Astrocyte (in vitro differentiated cells and primary cell): ENCODE data around the gene SSTR4. TPM values are rescaled to one million over a fixed set of nuclear protein-coding genes. Genes with fewer than 3 reads are reported as not detected.

ENCODE experiments used
- DNase-seq: peaks from one replicate; pipeline ENCODE4 v3.0.0-alpha.2; 2010; ENCODE audit warnings: low read depth
- FAIRE-seq: peaks from 2 replicates; lab custom pipeline; 2011; peaks lifted over from hg19 to GRCh38; lab: Jason Lieb, UNC
- H2AFZ ChIP-seq: 2 replicates; pipeline ENCODE4 v1.6.0; 2012; ENCODE audit warnings: low read depth, low read length, inconsistent platforms
- H3K27ac ChIP-seq: 2 replicates; pipeline ENCODE4 v1.5.1; 2011; ENCODE audit warnings: low read depth, low read length, inconsistent platforms
- H3K27me3 ChIP-seq: 2 replicates; pipeline ENCODE4 v1.6.0; 2011; ENCODE audit warnings: low read length, inconsistent platforms; ENCODE audit not compliant: insufficient read depth
- H3K36me3 ChIP-seq: 2 replicates; pipeline ENCODE4 v1.5.1; 2011; ENCODE audit warnings: low read length, inconsistent platforms; ENCODE audit not compliant: insufficient read depth
- H3K4me1 ChIP-seq: 2 replicates; pipeline ENCODE4 v1.5.1; 2011; ENCODE audit warnings: low read length, inconsistent platforms; ENCODE audit not compliant: insufficient read depth
- H3K4me2 ChIP-seq: 2 replicates; pipeline ENCODE4 v1.6.0; 2012; ENCODE audit warnings: low read length, inconsistent platforms
- H3K4me3 ChIP-seq: 2 replicates; pipeline ENCODE4 v1.5.1; 2011; ENCODE audit warnings: low read depth, mild to moderate bottlenecking, low read length, inconsistent platforms; ENCODE audit not compliant: insufficient read depth
- H3K79me2 ChIP-seq: 2 replicates; pipeline ENCODE4 v1.6.0; 2012; ENCODE audit warnings: mild to moderate bottlenecking, low read length, inconsistent platforms; ENCODE audit not compliant: insufficient read depth
- H3K9ac ChIP-seq: 2 replicates; pipeline ENCODE4 v1.6.0; 2012; ENCODE audit warnings: mild to moderate bottlenecking, low read length, inconsistent platforms
- H3K9me3 ChIP-seq: 2 replicates; pipeline ENCODE4 v1.5.1; 2012; ENCODE audit warnings: low read depth, mild to moderate bottlenecking, low read length, inconsistent platforms; ENCODE audit not compliant: insufficient read depth
- H4K20me1 ChIP-seq: 2 replicates; pipeline ENCODE4 v1.6.0; 2012; ENCODE audit warnings: low read length, inconsistent platforms; ENCODE audit not compliant: insufficient read depth
- H3K27ac Mint-ChIP-seq: one replicate; pipeline ENCODE4 v1.8.0; 2021; ENCODE audit warnings: mild to moderate bottlenecking, mixed read lengths; ENCODE audit not compliant: unreplicated experiment
- H3K27me3 Mint-ChIP-seq: one replicate; pipeline ENCODE4 v1.8.0; 2021; ENCODE audit warnings: low read depth, mixed read lengths; ENCODE audit not compliant: unreplicated experiment
- H3K36me3 Mint-ChIP-seq: one replicate; pipeline ENCODE4 v1.8.0; 2021; ENCODE audit warnings: low read depth, mixed read lengths; ENCODE audit not compliant: unreplicated experiment
- H3K4me1 Mint-ChIP-seq: one replicate; pipeline ENCODE4 v1.8.0; 2021; ENCODE audit warnings: low read depth, mixed read lengths; ENCODE audit not compliant: unreplicated experiment
- H3K4me3 Mint-ChIP-seq: one replicate; pipeline ENCODE4 v1.8.0; 2021; ENCODE audit warnings: mild to moderate bottlenecking, moderate library complexity, mixed read lengths; ENCODE audit not compliant: unreplicated experiment
- H3K9me3 Mint-ChIP-seq: one replicate; pipeline ENCODE4 v1.8.0; 2021; ENCODE audit warnings: mild to moderate bottlenecking, mixed read lengths; ENCODE audit not compliant: unreplicated experiment
- CTCF ChIP-seq: IDR thresholded peaks from 2 replicates; pipeline ENCODE4 v1.5.1; 2011; ENCODE audit warnings: low read depth, mild to moderate bottlenecking, inconsistent platforms, low read length, moderate library complexity; ENCODE audit not compliant: insufficient read depth
- EZH2 ChIP-seq: IDR thresholded peaks from 2 replicates; pipeline ENCODE4 v1.6.1; 2012; ENCODE audit warnings: mild to moderate bottlenecking, low read length, inconsistent platforms; ENCODE audit not compliant: insufficient read depth
- total RNA-seq: library from RNA; stranded (reverse); gene quantifications from 2 replicates; pipeline ENCODE4 v1.2.1, GENCODE V29; 2021

The SSTR4 gene
- total RNA-seq, 1 donor from 2014 or later: not detected

GRCh38 chr20:23063581-23063980 lies 28.5 kb downstream of the SSTR4 start:
- H4K20me1 ChIP-seq: no peaks in the 10 kb centered on the region
- Mint-ChIP-seq H3K36me3 (no peaks in the 10 kb centered on the region), H3K4me1 (peaks cover 15% of the 10 kb centered on the region), H3K27ac (no peak overlapping the region), H3K27me3 (peaks cover 4% of the 10 kb centered on the region), H3K4me3 (no peak overlapping the region), H3K9me3 (no peaks in the 10 kb centered on the region)
- TF ChIP-seq CTCF: no peak
- no peak for TF ChIP-seq EZH2
- H3K79me2 ChIP-seq: no peaks in the 10 kb centered on the region
- H3K36me3 ChIP-seq: no peaks in the 10 kb centered on the region
- H3K4me3 ChIP-seq: no peak overlapping the region
- no peak overlapping the region for H3K4me2 ChIP-seq
- FAIRE-seq (no peak), DNase-seq (no peak)
- H3K27ac ChIP-seq: no peak overlapping the region
- H3K27me3 ChIP-seq: no peaks in the 10 kb centered on the region
- H3K4me1 ChIP-seq: peaks cover 13% of the 10 kb centered on the region
- H2AFZ ChIP-seq: no peak overlapping the region
- no peaks in the 10 kb centered on the region for H3K9me3 ChIP-seq
- H3K9ac ChIP-seq: no peak overlapping the region

GRCh38 chr20:23065266-23066201 lies 30.4 kb downstream of the SSTR4 start:
- Histone ChIP-seq H3K9ac (no peak overlapping the region), H3K4me1 (peaks cover 13% of the 10 kb centered on the region), H3K79me2 (no peaks in the 10 kb centered on the region), H3K4me2 (no peak overlapping the region), H4K20me1 (no peaks in the 10 kb centered on the region), H3K4me3 (no peak overlapping the region), H3K27me3 (no peaks in the 10 kb centered on the region), H3K9me3 (no peaks in the 10 kb centered on the region), H3K36me3 (no peaks in the 10 kb centered on the region), H2AFZ (no peak overlapping the region), H3K27ac (no peak overlapping the region)
- no peak overlapping the region for H3K27ac Mint-ChIP-seq
- H3K27me3 Mint-ChIP-seq: peaks cover 7% of the 10 kb centered on the region
- DNase-seq: no peak
- no peaks in the 10 kb centered on the region for H3K9me3 Mint-ChIP-seq
- no peak for FAIRE-seq
- H3K4me1 Mint-ChIP-seq: peaks cover 10% of the 10 kb centered on the region
- H3K36me3 Mint-ChIP-seq: no peaks in the 10 kb centered on the region
- H3K4me3 Mint-ChIP-seq: no peak overlapping the region
- no peak for TF ChIP-seq EZH2
- TF ChIP-seq CTCF: no peak

GRCh38 chr20:23066772-23067171 lies 31.7 kb downstream of the SSTR4 start:
- TF ChIP-seq EZH2: no peak
- H3K36me3 ChIP-seq: no peaks in the 10 kb centered on the region
- H3K79me2 ChIP-seq: no peaks in the 10 kb centered on the region
- Mint-ChIP-seq H3K9me3 (no peaks in the 10 kb centered on the region), H3K27ac (no peak overlapping the region), H3K36me3 (no peaks in the 10 kb centered on the region), H3K4me1 (peaks cover 7% of the 10 kb centered on the region), H3K27me3 (peaks cover 7% of the 10 kb centered on the region), H3K4me3 (no peak overlapping the region)
- H3K9ac ChIP-seq: no peak overlapping the region
- FAIRE-seq (no peak), DNase-seq (no peak)
- H3K4me3 ChIP-seq: no peak overlapping the region
- H3K4me2 ChIP-seq: no peak overlapping the region
- no peaks in the 10 kb centered on the region for H4K20me1 ChIP-seq
- no peak overlapping the region for H2AFZ ChIP-seq
- H3K9me3 ChIP-seq: no peaks in the 10 kb centered on the region
- H3K27me3 ChIP-seq: no peaks in the 10 kb centered on the region
- H3K4me1 ChIP-seq: peaks cover 8% of the 10 kb centered on the region
- H3K27ac ChIP-seq: no peak overlapping the region
